GM23248 (cell line): ENCODE data around the gene FHAD1.

ENCODE experiments used
- EZH2 ChIP-seq: fragments of 200-600 bp; sonication (generic); IDR thresholded peaks from 2 replicates; pipeline ENCODE4 v1.6.1; 2018; ENCODE audit warnings: antibody characterized with exemption, mild to moderate bottlenecking; ENCODE audit not compliant: insufficient read depth, poor library complexity, severe bottlenecking
- EZH2phosphoT487 ChIP-seq: fragments of 200-600 bp; sonication (generic); IDR thresholded peaks from 2 replicates; pipeline ENCODE4 v1.6.1; 2018; ENCODE audit warnings: antibody characterized with exemption, moderate library complexity, mild to moderate bottlenecking, low read depth; ENCODE audit not compliant: insufficient read depth

GRCh38 chr1:15429701-15430149 lies 182.7 kb downstream of the FHAD1 start:
- TF ChIP-seq EZH2phosphoT487 = no peak
- no peak for TF ChIP-seq EZH2
